H9 (cell line): ENCODE results near the gene ADAMTS6. TPM values are rescaled to one million over a fixed set of nuclear protein-coding genes. Genes with fewer than 3 reads are reported as not detected.

ENCODE experiments used
- DNase-seq: peaks from one replicate; pipeline ENCODE4 v3.0.0-alpha.2; 2017
- H2AFZ ChIP-seq: one replicate; pipeline ENCODE4 v1.6.1; 2013; ENCODE audit warnings: mild to moderate bottlenecking, low read length, control low read depth, moderate library complexity
- H2AK5ac ChIP-seq: 2 replicates; pipeline ENCODE4 v1.6.1; 2013; ENCODE audit warnings: low read length, control low read depth, mixed read lengths; ENCODE audit not compliant: insufficient read length
- H2BK120ac ChIP-seq: one replicate; pipeline ENCODE4 v1.6.1; 2013; ENCODE audit warnings: low read depth, mild to moderate bottlenecking, low read length, control low read depth, inconsistent platforms; ENCODE audit not compliant: poor library complexity, severe bottlenecking
- H2BK12ac ChIP-seq: 2 replicates; pipeline ENCODE4 v1.6.1; 2013; ENCODE audit warnings: low read length, control low read depth, mixed read lengths, low read depth; ENCODE audit not compliant: insufficient read length
- H2BK15ac ChIP-seq: 2 replicates; pipeline ENCODE4 v1.6.1; 2013; ENCODE audit warnings: low read depth, low read length, control low read depth
- H2BK20ac ChIP-seq: one replicate; pipeline ENCODE4 v1.6.1; 2013; ENCODE audit warnings: low read depth, mild to moderate bottlenecking, low read length, control low read depth, inconsistent platforms; ENCODE audit not compliant: poor library complexity, severe bottlenecking
- H2BK5ac ChIP-seq: 2 replicates; pipeline ENCODE4 v1.6.1; 2013; ENCODE audit warnings: low read length, control low read depth, mixed read lengths; ENCODE audit not compliant: insufficient read length
- H3K14ac ChIP-seq: 2 replicates; pipeline ENCODE4 v1.6.1; 2013; ENCODE audit warnings: low read length, control low read depth; ENCODE audit not compliant: insufficient read depth
- H3K18ac ChIP-seq: 2 replicates; pipeline ENCODE4 v1.6.1; 2013; ENCODE audit warnings: low read depth, mild to moderate bottlenecking, mixed read lengths, low read length, control low read depth; ENCODE audit not compliant: insufficient read length
- H3K23ac ChIP-seq: 2 replicates; pipeline ENCODE4 v1.6.1; 2013; ENCODE audit warnings: low read length, control low read depth, mixed read lengths, low read depth; ENCODE audit not compliant: insufficient read length
- H3K23me2 ChIP-seq: 2 replicates; pipeline ENCODE4 v1.6.1; 2013; ENCODE audit warnings: low read depth, mild to moderate bottlenecking, mixed read lengths, low read length, control low read depth; ENCODE audit not compliant: insufficient read length, poor library complexity, severe bottlenecking
- H3K27ac ChIP-seq: 2 replicates; pipeline ENCODE4 v1.5.1; 2013; ENCODE audit warnings: low read length, control low read depth, mixed read lengths, low read depth; ENCODE audit not compliant: insufficient read length
- H3K27me3 ChIP-seq: 2 replicates; pipeline ENCODE4 v1.6.1; 2013; ENCODE audit warnings: low read length, control low read depth, inconsistent platforms; ENCODE audit not compliant: insufficient read depth
- H3K4ac ChIP-seq: 2 replicates; pipeline ENCODE4 v1.6.1; 2013; ENCODE audit warnings: low read depth, mild to moderate bottlenecking, control low read depth, inconsistent platforms, low read length, moderate library complexity
- H3K4me1 ChIP-seq: 2 replicates; pipeline ENCODE4 v1.6.1; 2013; ENCODE audit warnings: low read length, control low read depth, inconsistent platforms; ENCODE audit not compliant: insufficient read depth
- H3K4me2 ChIP-seq: 2 replicates; pipeline ENCODE4 v1.6.1; 2013; ENCODE audit warnings: low read length, control low read depth, mixed read lengths; ENCODE audit not compliant: insufficient read length, insufficient read depth
- H3K56ac ChIP-seq: 2 replicates; pipeline ENCODE4 v1.6.1; 2013; ENCODE audit warnings: low read depth, mild to moderate bottlenecking, mixed read lengths, low read length, control low read depth; ENCODE audit not compliant: insufficient read length
- H3K79me1 ChIP-seq: 2 replicates; pipeline ENCODE4 v1.6.1; 2013; ENCODE audit warnings: low read depth, mild to moderate bottlenecking, moderate library complexity, low read length, control low read depth, inconsistent platforms; ENCODE audit not compliant: insufficient read depth, poor library complexity, severe bottlenecking
- H3K79me2 ChIP-seq: 2 replicates; pipeline ENCODE4 v1.6.1; 2013; ENCODE audit warnings: low read length, control low read depth, inconsistent platforms; ENCODE audit not compliant: insufficient read depth
- H3K9ac ChIP-seq: 2 replicates; pipeline ENCODE4 v1.6.1; 2013; ENCODE audit warnings: low read length, control low read depth, mixed read lengths; ENCODE audit not compliant: insufficient read length; ENCODE audit errors: extremely low read depth
- H3K9me3 ChIP-seq: one replicate; pipeline ENCODE4 v1.6.1; 2013; ENCODE audit warnings: low read depth, low read length, inconsistent platforms; ENCODE audit not compliant: control insufficient read depth
- H3T11ph ChIP-seq: one replicate; pipeline ENCODE4 v1.6.1; 2013; ENCODE audit warnings: mild to moderate bottlenecking, low read length, control low read depth, inconsistent platforms
- H4K20me1 ChIP-seq: one replicate; pipeline ENCODE4 v1.6.1; 2013; ENCODE audit not compliant: control insufficient read depth, insufficient read length, insufficient read depth
- H4K5ac ChIP-seq: 2 replicates; pipeline ENCODE4 v1.6.1; 2013; ENCODE audit warnings: low read depth, mild to moderate bottlenecking, mixed read lengths, low read length, control low read depth; ENCODE audit not compliant: insufficient read length
- H4K8ac ChIP-seq: replicated peaks from 2 replicates; pipeline ENCODE4 v1.6.1; 2013; ENCODE audit warnings: low read length, control low read depth, mixed read lengths, low read depth; ENCODE audit not compliant: insufficient read length
- H4K91ac ChIP-seq: 2 replicates; pipeline ENCODE4 v1.6.1; 2013; ENCODE audit warnings: low read depth, mild to moderate bottlenecking, moderate library complexity, mixed read lengths, low read length, control low read depth; ENCODE audit not compliant: insufficient read length
- H3K27ac Mint-ChIP-seq, 3 experiments: 2 replicates in 2 of 3; 3 replicates in 1 of 3; pipeline ENCODE4 v1.8.0; 2020 to 2021; ENCODE audit warnings: mixed read lengths in 3 of 3, mild to moderate bottlenecking in 1 of 3, moderate library complexity in 1 of 3
- H3K27me3 Mint-ChIP-seq: 2 replicates; pipeline ENCODE4 v1.8.0; 2021; ENCODE audit warnings: low read depth, mild to moderate bottlenecking, moderate library complexity, mixed read lengths
- H3K36me3 Mint-ChIP-seq, 3 experiments: 2 replicates in 2 of 3; 3 replicates in 1 of 3; pipeline ENCODE4 v1.8.0; 2020 to 2021; ENCODE audit warnings: low read depth in 3 of 3, mixed read lengths in 3 of 3; ENCODE audit not compliant: insufficient read depth in 1 of 3
- H3K4me1 Mint-ChIP-seq, 2 experiments: 2 replicates each; pipeline ENCODE4 v1.8.0; 2020; ENCODE audit warnings: mixed read lengths in 2 of 2
- H3K4me3 Mint-ChIP-seq, 2 experiments: 2 replicates in 1 of 2; 3 replicates in 1 of 2; pipeline ENCODE4 v1.8.0; 2020 to 2021; ENCODE audit warnings: mild to moderate bottlenecking in 2 of 2, mixed read lengths in 2 of 2, moderate library complexity in 1 of 2
- H3K9me3 Mint-ChIP-seq, 2 experiments: 2 replicates in 1 of 2; 3 replicates in 1 of 2; pipeline ENCODE4 v1.8.0; 2020; ENCODE audit warnings: mild to moderate bottlenecking in 2 of 2, mixed read lengths in 2 of 2, moderate library complexity in 1 of 2
- WGBS: extraction: QIAGEN DNeasy Blood & Tissue Kit; methylation state at CpG from one replicate; pipeline ENCODE4 v1.1.7; 2013; ENCODE audit warnings: missing lambda C conversion rate, low lambda C conversion rate, mixed read lengths; ENCODE audit not compliant: insufficient read length; ENCODE audit errors: extremely low coverage; 5-methylcytosine and 5-hydroxymethylcytosine counted together
- total RNA-seq: library from RNA; stranded (reverse); gene quantifications from 2 replicates; pipeline ENCODE4 v1.2.1, GENCODE V29; 2021
- TF ChIP-seq, protein P1 (sequence below): fragments of 200-600 bp; sonication (generic); conservative IDR thresholded peaks from 3 replicates; pipeline ENCODE4 v1.8.0; 2021; ENCODE audit warnings: antibody characterized with exemption, mild to moderate bottlenecking

Gene ADAMTS6
- total RNA-seq, 1 experiment from 2014 or later: 0.33 TPM

DNA sequence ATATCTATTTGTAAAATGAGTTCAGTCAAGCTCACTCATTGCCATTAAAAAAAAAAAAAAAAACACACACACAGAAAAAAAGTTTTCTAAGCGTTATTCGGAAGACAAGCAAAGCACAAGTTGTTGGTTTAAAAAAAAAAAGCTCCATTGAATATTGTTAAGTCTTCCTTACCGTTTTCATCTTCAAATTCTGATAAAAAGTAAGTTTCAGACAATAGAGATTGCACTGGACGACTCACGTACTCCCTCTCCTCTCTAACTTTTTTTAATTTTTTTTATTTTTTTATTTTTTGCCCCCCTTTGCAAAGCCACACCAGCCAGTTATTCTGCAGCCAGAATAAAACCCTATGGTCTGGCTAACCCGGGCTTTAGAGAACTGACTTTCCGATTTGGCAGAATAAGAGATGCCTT lies 544 bp downstream of the ADAMTS6 start:
- Histone ChIP-seq H3K18ac (no peak overlapping the region), H3K9me3 (no peaks in the 10 kb centered on the region), H2BK12ac (no peak overlapping the region), H2BK20ac (no peak overlapping the region), H2AK5ac (no peak overlapping the region), H3K9ac (no peak overlapping the region), H2BK5ac (no peak overlapping the region), H3T11ph (no peak overlapping the region), H4K8ac (no peak overlapping the region), H3K56ac (no peak overlapping the region), H4K20me1 (no peaks in the 10 kb centered on the region), H2BK15ac (no peak overlapping the region), H3K79me2 (no peaks in the 10 kb centered on the region), H3K23me2 (peaks cover 18% of the 10 kb centered on the region), H3K4ac (no peak overlapping the region), H3K14ac (no peak overlapping the region), H4K91ac (no peak overlapping the region), H3K79me1 (no peaks in the 10 kb centered on the region), H3K27me3 (no peaks in the 10 kb centered on the region; the same call in 1 of the 2 replicates), H3K23ac (no peak overlapping the region), H3K27ac (no peak overlapping the region), H2BK120ac (no peak overlapping the region), H3K4me2 (peak overlapping the region; percentile 74), H3K4me1 (no peaks in the 10 kb centered on the region; the same call in 1 of the 2 replicates), H2AFZ (peak overlapping the region; percentile 65), H4K5ac (no peak overlapping the region)
- TF ChIP-seq, protein P1, sequence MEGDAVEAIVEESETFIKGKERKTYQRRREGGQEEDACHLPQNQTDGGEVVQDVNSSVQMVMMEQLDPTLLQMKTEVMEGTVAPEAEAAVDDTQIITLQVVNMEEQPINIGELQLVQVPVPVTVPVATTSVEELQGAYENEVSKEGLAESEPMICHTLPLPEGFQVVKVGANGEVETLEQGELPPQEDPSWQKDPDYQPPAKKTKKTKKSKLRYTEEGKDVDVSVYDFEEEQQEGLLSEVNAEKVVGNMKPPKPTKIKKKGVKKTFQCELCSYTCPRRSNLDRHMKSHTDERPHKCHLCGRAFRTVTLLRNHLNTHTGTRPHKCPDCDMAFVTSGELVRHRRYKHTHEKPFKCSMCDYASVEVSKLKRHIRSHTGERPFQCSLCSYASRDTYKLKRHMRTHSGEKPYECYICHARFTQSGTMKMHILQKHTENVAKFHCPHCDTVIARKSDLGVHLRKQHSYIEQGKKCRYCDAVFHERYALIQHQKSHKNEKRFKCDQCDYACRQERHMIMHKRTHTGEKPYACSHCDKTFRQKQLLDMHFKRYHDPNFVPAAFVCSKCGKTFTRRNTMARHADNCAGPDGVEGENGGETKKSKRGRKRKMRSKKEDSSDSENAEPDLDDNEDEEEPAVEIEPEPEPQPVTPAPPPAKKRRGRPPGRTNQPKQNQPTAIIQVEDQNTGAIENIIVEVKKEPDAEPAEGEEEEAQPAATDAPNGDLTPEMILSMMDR: no peak
- no peak for DNase-seq
- Mint-ChIP-seq H3K36me3 (no peaks in the 10 kb centered on the region), H3K27ac (peak overlapping the region; percentile 59 to 95 (median 90); a peak in 6 of 7 replicates), H3K4me3 (no peak overlapping the region; a peak in 2 of 5 replicates), H3K27me3 (no peaks in the 10 kb centered on the region), H3K4me1 (peaks cover 20% of the 10 kb centered on the region in 2 experiments), H3K9me3 (no peaks in the 10 kb centered on the region; a peak in 2 of 5 replicates)
- WGBS: no CpG with 5 or more reads among the region's 7 CpGs
